NCI-H2107 treated with DMSO at 0.1 percent for 48 hours (cell line): ENCODE measurements around the gene EPB41L2.

Source experiments
- DNase-seq: peaks from one replicate; lab custom pipeline; 2025; ENCODE audit not compliant: unreplicated experiment; lab: John Stamatoyannopoulos, UW

Gene EPB41L2

DNA sequence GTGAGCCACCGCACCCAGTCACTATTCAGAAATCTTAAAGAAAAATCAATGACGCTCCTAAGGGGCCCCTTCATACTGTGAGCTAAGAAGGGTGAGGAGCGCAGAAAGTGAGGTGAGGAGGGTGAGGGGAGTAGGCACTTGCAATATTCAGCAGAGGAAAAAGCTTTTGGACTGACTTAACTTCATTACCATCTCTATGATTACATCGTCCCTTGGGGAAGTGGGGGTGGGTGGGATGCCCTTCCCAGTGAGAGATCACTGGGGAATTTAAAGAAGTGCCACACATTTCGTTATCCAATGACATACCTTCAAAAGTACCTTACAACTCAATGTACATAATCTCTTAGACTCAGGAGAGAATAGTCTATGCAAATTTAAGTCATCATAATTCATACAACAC is 189.3 kb downstream of the EPB41L2 start:
- no peak for DNase-seq

DNA sequence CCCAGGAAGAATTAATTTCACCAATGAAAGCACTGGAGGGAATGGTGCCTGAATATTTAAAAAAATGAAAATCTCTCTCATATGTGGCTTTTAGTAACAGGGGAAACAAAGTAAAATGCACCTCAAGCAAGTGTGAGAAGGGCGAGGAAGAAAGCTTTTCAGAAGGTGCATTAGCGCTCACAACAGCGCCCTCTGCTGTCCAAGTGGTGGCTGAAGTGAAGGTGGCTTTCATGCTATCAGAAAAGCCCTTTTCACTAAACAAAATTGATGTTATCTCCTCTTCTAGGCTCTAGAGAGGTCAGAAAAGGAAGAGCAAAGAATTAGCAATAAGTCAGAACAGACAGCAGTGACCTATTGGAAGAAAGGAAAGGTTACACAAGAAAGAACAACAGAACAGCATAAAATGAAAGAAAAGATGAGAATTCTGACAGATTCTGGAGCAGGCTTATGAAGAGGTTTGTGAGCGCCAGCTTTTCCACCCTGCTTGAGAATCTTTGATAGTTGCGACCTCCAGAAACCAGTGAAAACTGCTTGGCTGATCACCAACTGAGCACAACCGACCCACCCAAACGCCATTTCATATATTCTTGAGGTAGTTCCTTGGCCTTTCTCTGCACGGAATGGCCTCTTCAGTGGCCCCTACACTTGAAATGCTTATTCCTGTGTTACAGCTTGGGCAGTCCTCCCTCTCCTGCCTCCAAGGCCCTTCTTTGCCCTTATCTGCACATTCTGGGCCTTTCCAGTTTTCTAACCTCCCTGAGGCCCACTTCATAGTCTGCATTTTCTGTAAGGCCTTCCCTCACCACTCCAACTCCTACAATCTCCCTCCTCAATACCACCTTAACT is 190.6 kb downstream of the EPB41L2 start:
- DNase-seq = no peak

DNA sequence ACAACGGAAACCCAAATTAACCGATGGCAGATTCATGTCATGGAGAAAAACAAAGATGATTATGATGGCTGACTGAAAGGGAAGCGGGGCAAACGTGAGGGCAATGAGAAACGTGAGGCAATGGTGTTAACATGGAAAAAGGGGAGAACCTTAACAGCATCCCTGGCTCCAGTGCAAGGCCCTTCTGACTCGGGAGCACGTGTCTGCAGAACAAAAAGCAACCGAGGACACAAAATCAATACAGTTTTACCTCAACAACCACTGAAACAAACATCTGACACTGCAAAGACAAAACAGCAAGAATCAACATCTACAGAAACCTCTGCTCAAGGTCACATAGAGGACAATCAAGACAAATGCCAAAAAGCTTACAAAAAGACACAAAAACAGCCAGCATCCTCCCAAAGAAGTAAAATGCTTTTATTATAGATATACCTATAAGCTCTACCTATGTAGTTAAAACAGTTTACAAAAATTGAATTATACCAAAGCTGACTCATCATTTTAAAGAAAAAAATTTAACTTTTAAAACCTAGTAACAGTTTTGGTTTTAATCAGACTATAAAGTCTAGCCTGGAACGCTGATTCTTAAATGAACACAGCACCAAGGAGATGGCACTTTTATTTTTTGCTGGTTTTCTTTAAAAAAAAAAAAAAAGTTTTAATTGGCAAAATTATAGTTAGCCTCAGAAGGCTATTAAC is 192.7 kb downstream of the EPB41L2 start:
- no peak for DNase-seq

DNA sequence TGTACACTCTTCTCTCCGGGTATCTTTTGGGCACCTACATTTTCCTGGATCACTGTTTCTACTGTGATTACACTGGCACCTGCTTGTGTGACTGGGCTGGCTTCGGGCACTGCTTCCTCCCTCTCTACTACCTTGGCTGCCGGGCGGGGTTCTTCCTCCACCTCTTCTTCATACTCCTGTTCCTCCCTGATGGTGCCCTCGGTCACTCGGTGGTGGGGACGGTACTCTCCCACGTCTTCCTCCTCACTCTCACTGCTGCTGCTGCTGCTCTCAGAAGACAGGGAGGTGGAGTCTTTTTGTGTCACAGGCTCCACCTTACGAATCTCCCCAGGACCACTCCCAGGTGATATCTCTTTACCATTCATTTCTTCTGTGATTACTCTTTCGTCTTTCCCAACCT is 193.4 kb downstream of the EPB41L2 start:
- DNase-seq = no peak

DNA sequence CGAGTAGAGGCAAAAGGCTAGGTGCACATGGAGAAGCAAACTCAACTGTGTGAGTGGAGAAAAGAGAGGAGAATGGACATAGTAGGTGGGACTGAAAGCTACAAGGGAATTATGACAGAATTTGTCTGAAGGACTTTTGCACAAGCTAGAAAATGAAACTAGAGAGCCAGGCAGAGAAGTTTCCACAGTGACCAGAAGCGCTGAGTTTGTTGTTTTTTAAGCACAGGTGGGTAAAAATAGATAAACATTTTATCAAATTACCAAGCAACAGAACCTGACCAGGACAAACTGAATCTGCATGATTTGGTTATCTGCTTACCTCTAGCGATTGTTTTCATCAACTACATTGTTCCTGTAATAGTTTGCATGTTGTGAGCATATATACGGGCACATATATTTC is 197.3 kb downstream of the EPB41L2 start:
- no peak for DNase-seq

DNA sequence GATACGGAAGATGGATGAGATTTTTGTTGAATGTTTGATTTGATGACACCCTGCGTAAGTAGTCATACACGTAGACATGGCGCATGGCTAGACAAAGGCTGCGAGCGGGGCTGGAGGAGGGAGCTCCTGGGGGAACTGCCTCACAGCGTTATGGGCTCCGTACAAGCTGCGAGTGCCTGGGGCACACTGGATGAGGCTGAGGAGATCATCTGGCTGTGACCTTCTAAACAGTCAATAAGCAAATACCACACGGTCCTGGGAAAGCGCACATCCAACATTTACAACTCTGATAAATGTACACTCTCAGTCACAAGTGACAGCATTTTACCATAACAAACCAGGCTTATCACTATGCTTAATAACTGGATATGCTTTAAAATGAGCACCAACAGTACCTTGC is 198.7 kb downstream of the EPB41L2 start:
- DNase-seq = no peak

DNA sequence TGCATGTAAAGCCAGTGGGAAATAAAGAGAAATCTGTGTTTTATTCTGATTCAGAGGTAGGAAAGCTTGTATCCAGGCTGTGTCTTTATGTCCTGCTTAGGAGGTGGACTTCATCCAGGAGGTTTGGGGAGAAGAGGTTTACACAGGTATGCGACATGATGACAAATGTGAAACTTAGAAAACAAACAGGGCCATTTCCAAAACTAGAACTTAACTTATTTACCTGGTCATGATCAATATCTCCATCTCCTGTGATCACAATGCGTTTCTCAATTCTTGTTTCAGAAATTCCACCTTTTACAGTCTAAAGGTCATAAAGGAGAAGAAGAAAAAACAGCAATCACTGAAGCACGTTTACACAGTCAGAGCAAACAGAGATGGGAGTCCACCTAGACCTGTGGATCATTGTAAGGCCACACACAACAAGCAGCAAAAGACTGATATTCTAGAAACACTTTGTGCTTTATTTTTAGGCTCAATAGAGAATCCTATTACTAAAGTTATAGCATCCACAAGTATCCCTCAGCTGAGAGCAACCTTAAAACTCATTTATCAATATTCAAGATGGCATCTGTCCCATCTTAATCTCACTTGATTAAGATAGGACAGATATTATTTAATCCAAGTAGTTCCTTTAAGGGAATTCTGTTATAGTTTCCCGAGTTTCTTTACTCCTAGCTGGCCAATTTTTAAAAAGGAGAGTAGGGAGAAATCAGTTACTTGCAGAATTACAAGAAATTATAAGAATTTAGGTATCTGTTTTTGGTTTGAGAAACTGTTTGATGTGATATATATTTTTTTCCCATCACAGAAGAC is 199.4 kb downstream of the EPB41L2 start:
- DNase-seq = no peak

DNA sequence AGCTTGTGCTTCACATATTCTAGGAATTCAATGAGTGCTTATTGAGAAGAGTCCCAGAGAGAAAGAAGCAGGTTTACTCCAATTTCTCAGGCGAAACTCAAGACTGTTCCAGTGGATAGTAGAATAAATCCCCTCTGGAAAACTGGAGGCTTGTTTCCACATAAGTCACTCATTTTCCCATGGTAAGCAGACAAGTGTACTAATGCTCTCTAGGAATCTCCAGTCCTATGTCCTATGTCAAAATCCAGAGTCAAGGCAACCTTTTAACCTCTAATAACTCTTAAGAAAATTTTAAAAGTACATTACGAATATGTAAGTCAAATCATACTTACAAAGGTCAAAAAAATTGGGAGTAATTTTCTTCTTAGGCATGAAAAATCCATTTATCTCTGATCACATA is 200.7 kb downstream of the EPB41L2 start:
- DNase-seq = no peak

DNA sequence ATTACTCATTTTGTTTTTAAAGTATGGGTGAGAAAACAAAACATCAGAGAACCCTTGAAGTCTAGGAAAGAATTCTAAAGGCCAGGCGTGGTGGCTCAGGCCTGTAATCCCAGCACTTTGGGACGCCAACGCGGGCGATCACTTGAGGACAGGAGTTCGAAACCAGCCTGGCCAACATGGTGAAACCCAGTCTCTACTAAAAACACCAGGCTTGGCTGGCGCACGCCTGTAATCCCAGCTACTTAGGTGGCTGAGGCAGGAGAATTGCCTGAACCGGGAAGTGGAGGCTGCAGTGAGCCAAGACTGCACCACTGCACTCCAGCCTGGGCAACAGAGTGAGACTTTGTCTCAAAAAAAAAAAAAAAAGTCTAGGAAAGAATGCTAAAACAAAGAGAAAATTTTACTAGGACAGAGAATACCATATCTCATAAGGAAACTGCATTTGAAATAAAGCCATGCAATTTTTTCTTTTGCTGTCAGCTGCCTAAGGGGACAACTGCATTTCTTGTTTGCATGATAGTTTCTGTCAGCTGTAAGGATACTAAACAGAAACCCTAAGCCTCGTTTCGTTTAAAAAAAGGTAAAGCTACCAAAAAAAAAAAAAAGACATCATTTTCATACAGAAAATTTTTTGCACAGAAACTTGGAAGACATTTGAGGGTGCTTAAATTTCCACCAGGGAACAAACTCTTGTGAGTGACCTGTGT is 203.7 kb downstream of the EPB41L2 start:
- DNase-seq = no peak

DNA sequence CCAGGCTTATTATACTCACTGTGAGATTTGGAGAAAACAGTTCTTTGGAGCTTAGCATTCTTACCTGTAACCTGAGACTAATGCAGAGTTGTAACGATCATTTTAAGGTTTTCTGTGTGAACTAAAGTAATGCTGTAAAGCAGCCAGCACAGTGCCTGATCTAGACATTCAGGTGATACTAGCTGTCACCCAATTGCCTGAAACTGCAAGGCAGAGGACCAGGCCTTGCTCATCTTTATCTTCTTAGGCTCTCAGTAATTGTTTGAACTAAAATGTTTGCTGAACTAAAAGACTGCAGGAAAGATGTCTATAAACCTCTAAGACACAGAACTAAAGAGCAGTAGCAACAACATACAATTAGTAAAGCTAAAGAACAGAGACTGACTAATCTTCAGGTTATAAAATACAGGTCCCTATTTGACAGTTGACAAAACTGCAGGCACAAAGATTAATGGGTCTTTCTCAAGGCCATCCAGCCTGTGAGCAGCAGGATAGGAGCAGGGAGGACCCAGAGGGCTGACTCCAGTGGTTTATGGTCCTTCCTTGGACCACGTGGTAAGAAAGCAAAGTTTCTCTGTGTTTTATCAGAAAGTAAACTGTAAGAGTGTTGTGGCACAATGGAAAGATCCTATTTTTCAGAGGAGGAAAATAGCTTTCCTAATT is 204.4 kb downstream of the EPB41L2 start:
- no peak for DNase-seq

DNA sequence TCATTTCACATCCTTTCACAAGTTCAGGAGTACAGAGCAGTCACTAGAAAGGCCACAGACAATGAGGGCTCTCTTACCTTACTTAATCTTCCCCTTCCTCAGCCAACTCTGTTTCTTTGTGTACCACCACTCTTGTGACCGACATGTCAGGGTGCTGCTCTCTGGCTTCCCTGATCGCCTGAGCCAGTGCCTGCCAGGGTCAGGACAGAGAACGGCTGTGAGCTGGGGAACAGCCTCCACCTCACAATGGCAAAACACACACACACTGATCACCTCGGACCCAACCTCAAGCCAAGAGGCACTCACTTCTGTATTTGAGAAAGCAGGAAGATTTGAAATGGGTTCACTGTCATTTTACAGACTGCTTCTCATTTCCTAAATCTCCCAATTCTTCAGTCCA is 205.0 kb downstream of the EPB41L2 start:
- no peak for DNase-seq

DNA sequence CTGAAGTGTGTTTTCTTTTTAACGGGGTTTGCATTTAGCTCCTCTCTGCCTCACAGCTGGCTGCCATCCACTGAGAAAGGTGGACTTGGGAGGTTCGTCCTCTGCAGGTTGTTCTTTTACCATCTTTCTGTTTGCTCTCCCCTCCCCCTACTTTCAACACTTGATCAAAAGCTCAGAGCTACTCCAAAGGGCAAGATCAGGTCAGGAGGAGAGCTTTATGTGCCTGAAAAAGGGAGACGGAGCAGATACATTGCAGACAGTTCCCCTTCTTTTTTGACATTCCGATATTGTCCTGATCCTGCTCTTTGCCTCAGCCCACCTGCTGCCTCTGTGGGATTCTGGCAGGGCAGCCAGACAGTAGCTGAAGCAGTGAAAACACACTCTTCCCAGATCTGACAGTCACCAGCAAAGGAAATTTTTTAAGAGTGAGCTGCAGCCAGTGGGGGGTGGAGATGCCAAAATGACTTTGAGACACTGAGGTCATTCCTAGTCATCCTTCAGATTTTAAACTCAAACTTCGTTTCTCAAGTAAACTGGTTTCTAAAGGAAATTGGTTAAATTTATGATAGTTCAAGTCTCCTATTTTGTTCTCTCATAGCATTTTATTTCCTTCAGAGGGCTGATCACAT is 209.4 kb downstream of the EPB41L2 start:
- DNase-seq = no peak

DNA sequence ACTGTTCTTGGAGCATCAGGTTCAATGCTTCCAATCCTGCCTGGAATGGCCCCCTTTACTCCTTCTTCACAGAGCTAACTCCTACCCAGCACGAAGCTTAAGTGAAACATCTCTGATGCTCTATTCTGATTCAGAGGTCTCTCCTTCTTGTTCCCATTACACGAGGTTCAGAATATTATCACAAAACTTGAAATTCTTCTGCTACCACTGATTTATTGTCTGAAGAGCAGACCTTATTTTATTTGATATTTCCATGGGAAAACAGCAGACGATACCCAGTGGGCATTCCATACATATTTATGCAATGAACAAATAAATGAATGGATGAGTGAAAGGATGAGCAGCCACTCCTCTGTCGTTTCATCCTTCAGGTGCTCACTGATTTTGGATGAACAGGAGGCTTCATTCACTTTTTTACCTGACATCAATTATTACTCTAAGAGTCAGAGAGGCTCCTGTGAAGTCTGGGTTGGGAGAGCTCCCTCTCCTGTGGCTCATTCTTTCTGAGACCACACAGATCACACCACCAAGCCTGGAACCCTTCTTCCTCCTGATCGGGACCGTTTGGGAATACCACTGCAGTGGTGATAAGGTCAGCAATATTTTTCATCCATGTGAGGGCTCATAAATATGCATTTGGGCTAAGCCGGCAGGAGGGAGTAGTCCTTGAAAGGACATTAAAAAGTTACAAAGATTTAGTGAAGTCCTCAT is 210.0 kb downstream of the EPB41L2 start:
- no peak for DNase-seq

DNA sequence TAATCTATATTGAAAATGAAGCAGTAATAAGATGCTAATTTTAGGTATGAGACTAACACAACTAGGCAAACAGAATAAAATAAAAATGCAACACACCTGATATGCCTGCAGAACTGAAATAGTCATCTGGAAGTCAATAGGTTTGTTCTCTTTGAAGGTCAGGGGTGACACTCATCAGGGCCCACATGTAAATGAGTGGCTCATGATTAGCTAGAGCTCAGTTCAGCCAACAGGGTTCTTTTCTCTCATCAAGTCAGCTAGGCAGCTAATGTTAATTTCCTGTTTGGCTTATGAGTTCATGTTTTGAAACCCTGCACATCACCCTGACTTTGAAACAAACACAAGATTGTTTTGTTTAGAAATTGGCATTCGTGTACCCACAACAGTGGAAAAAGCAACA is 212.0 kb downstream of the EPB41L2 start:
- DNase-seq = no peak

DNA sequence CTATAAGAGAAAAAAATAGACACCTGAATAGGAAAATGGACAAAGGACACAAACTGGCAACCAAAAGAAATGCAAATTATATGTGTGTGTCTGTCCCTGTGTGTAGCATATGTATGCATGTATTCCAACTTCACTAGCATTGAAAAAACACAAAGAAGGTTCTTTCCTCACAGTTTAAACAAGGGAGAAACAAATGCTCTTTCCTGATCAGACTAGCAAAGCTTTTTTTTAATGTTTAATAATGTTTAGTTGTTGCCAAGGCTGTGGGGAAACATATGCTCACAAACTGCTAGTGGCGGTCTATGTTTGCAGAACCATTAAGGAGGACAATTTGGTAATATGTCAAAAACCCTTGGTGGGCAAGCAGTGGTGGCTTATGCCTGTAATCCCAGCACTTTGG is 213.5 kb downstream of the EPB41L2 start:
- no peak for DNase-seq

DNA sequence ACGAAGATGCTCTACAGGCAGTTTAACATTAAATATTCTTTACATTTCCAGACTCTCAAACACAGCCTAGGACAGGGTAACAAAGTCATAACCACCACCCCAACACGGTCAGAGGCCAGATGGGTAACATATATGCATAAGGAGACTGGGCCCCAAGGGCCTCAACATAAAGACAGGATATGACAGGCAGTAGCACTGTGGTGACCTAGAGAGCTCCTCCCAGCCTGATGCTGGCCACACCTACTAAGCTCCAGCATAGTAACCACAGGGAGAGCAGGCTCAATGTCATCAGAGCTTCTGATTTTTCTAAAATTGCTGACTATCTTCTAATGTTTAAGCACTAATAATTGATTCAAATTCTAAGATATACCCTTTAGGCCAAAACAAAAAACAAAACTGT is 214.1 kb downstream of the EPB41L2 start:
- DNase-seq = no peak

DNA sequence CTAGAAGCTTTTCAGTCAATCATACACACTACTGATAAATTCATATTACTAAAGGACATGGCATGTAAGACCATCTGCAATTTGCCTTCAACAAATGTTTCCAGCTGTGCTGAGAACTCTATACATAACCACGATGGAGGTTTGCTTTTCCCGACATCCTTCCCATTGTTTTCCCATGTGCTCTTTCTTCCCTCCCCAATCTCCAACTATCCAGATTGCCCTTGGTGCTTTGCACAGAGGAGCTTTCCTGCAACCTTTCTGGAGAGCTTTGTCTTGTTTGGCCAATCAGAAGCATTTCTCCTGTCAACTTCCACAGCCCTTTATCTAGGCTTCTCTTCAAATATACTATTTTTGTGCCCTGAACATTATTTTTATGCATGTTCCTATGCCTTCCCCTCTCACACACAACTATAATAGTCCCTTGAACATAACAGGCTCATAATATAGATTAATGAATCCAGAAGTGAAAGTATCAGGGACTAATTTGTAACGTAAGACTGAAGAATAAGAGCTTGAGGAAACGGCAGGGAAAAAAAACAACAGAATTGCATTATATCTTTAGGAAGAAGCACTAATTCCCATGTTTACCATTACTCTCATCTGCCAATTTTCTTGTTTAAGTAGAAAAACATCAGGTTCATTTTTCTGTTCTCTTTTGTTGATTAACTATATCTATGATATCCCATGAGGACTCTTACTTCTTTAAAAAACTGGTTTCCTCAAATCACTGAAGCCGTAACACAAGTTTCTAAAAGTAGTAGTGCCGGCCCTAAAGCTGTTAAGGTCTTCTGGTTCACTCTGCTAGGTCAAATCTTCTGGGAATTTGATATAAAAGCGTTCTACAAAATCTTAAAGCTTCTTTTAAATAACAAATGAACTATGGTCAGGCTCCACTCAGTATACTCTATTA is 215.8 kb downstream of the EPB41L2 start:
- DNase-seq = no peak

DNA sequence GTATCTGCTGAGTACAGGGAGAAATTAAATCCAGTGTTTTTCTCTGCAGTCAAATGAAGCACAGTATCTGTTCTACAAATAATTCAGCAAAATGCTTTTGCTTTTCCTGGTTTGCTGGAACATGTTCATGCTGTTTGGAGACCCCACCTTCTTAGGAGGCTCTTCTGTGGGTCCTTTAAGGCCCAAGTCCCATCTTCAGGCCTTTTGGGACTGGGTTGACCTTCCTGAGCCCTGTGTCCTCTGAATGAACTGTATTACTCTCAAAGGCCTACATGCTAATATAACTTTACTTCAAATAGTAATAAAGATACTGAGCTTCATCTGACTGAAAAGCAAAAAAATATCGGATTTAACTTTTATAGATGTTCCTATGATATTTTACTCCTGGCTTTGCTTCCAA is 216.5 kb downstream of the EPB41L2 start:
- DNase-seq = no peak
